Ascending aorta (tissue), 2 donors: ENCODE data around the gene OSBPL3. TPM values are rescaled to one million over a fixed set of nuclear protein-coding genes. Genes with fewer than 3 reads are reported as not detected.

ENCODE experiments used
- DNase-seq, 2 donors: peaks; one replicate each; pipeline ENCODE4 v3.0.0-alpha.2; 2019; ENCODE audit warnings: low spot score in 2 of 2
- H3K27ac ChIP-seq, 2 donors: fragments of 200-600 bp; sonication (generic); one replicate each; pipeline ENCODE4 v1.5.1; 2016 to 2017; ENCODE audit warnings: mild to moderate bottlenecking in 1 of 2
- H3K27me3 ChIP-seq: fragments of 200-600 bp; sonication (generic); one replicate; pipeline ENCODE4 v1.5.1; 2017
- H3K36me3 ChIP-seq, 2 donors: fragments of 200-600 bp; sonication (generic); one replicate each; pipeline ENCODE4 v1.5.1; 2016
- H3K4me1 ChIP-seq, 2 donors: fragments of 200-600 bp; sonication (generic); one replicate each; pipeline ENCODE4 v1.5.1; 2016 to 2017; ENCODE audit warnings: mild to moderate bottlenecking in 1 of 2
- H3K4me3 ChIP-seq, 2 donors: fragments of 200-600 bp; sonication (generic); one replicate each; pipeline ENCODE4 v1.5.1; 2016 to 2017; ENCODE audit warnings: mild to moderate bottlenecking in 1 of 2
- H3K9me3 ChIP-seq, 2 donors: fragments of 200-600 bp; sonication (generic); one replicate each; pipeline ENCODE4 v1.5.1; 2016
- intact Hi-C: fragments of 100-400 bp; cut with DNase I; formaldehyde crosslinking; loops from one replicate; pipeline ENCODE4 v1.15.1; 2023
- total RNA-seq: library from RNA; depleted of rRNA; stranded (reverse); fragments of >200 nt; gene quantifications from one replicate; pipeline ENCODE4 v1.1.0, GENCODE V29; 2016
- TF ChIP-seq, protein P1 (sequence below), 3 experiments: fragments of 200-600 bp in 2 of 3; fragments of 450-650 bp in 1 of 3; sonication (generic) in 2 of 3; IDR thresholded peaks; one replicate each; pipeline ENCODE4 v1.5.1; 2016 to 2019; ENCODE audit warnings: antibody characterized with exemption in 3 of 3, mild to moderate bottlenecking in 1 of 3, moderate library complexity in 1 of 3

The OSBPL3 gene
- total RNA-seq, 1 donor from 2014 or later, result 0.96 TPM

DNA sequence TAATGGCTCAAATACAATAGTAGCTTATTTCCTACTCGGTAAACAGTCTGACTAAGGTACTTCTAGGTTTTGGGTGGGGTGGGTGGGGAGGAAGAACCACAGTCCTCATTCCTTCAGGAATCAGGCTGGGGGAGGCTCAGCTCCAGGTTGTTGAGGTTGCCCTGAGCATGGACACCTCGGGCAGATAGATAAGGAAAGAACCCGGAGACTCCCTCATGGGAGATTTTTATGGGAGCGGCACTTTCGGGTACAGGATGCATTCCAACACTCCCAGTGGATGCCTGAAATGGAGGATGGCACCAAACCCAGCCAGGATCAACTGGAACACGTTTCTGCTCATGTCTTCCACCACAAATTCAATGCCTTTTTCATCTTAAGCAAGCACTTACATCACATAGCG is 217.2 kb downstream of the OSBPL3 start:
- no peak for DNase-seq
- no peaks in the 10 kb centered on the region for H3K9me3 ChIP-seq
- intact Hi-C loops, result no loop called here
- no peaks in the 10 kb centered on the region for H3K36me3 ChIP-seq
- peaks cover 0 to 4% of the 10 kb centered on the region in 2 donors for H3K4me1 ChIP-seq
- no peak overlapping the region for H3K27ac ChIP-seq
- H3K4me3 ChIP-seq, result no peak overlapping the region
- no peaks in the 10 kb centered on the region for H3K27me3 ChIP-seq
- TF ChIP-seq, protein P1, sequence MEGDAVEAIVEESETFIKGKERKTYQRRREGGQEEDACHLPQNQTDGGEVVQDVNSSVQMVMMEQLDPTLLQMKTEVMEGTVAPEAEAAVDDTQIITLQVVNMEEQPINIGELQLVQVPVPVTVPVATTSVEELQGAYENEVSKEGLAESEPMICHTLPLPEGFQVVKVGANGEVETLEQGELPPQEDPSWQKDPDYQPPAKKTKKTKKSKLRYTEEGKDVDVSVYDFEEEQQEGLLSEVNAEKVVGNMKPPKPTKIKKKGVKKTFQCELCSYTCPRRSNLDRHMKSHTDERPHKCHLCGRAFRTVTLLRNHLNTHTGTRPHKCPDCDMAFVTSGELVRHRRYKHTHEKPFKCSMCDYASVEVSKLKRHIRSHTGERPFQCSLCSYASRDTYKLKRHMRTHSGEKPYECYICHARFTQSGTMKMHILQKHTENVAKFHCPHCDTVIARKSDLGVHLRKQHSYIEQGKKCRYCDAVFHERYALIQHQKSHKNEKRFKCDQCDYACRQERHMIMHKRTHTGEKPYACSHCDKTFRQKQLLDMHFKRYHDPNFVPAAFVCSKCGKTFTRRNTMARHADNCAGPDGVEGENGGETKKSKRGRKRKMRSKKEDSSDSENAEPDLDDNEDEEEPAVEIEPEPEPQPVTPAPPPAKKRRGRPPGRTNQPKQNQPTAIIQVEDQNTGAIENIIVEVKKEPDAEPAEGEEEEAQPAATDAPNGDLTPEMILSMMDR (IDR thresholded peaks at IDR 0.05), result no peak

DNA sequence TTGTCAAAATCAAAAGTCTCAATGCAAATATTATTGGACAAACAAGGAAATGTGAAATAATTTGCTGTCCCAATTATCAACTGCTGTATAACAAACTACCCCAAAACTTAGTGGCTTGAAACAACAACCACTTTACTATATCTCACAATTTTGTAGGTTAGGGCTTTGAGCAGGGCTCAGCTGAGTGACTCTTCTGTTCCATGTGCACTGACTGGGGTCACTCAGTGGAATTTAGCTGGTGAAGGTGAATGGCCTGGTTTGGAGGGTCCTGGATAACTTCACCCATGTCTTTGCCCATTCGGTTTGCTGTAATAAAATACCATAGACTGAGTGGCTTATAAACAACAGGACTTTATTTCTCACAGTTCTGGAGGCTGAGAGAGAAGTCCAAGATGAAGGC is 219.0 kb downstream of the OSBPL3 start:
- DNase-seq, result no peak
- H3K36me3 ChIP-seq, result no peaks in the 10 kb centered on the region
- peaks cover 0 to 4% of the 10 kb centered on the region in 2 donors for H3K4me1 ChIP-seq
- H3K4me3 ChIP-seq, result no peak overlapping the region
- H3K9me3 ChIP-seq, result no peaks in the 10 kb centered on the region
- TF ChIP-seq, protein P1 (IDR thresholded peaks at IDR 0.05), result no peak
- H3K27ac ChIP-seq, result no peak overlapping the region
- no peaks in the 10 kb centered on the region for H3K27me3 ChIP-seq
- intact Hi-C loops, result no loop called here

DNA sequence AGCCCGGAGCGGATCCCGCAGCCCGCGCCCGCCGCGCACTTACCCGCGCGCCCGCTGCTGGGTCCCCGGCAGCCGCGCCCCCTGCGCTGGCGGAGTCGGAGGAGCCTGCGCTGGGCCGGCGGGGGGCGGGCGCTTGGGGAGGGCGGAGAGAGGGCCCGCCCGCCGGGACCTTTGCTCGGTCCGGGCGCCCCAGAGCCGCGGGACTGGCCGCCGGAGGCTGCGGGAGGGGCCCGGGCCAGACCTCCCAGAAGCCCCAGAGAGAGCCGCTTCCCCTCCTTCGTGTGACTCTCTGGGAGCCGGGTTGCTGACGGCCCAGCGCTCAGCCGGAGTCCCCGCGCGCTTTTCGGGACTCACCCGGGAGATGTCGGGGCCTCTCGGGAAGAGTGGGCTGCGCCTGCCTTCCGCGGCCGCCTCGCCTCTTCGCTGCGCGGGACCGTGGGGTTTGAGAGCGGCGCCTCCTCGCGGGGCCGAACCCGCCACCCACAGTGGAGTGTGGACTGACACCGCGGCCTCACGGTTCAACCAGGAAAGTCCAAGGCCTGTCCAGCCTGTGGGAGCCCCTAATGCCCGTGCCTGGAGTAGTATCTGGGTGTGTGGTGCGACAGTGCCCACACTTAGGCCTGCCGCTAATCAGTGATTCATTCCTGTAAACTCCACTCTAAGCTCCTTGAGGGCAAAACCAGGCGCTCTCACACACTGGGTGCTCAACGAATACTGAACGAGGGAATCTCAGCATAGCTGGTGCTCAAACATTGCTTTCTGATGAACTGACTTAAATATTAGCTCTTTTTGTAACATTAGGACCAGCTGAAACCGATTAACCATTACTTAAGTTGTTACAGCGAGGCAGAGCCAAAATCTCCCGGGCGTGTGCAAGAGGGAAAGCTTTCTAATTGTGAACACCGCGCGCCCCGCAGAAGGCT is 222.4 kb downstream of the OSBPL3 start, which contains the start of gene GSDME:
Gene GSDME, minus strand, starts transcription at position 112 of the 923 bp plus-strand sequence. CDS start 7,690 bp downstream, outside the sequence.
- no peaks in the 10 kb centered on the region for H3K27me3 ChIP-seq
- H3K4me3 ChIP-seq, result peak within 1 kb of the TSS; percentile 78 to 85
- no peaks in the 10 kb centered on the region for H3K9me3 ChIP-seq
- intact Hi-C loops, result loop anchor here (2.0 to 5.0 kb wide), 3 partner anchors 183 to 420 kb away; partner anchors contain the start of gene OSBPL3
- peak in 1 of 2 donors; percentile 80 for DNase-seq
- TF ChIP-seq, protein P1 (IDR thresholded peaks at IDR 0.05), result peak in 1 of 3 experiments; percentile 8
- H3K36me3 ChIP-seq, result no peaks in the 10 kb centered on the region
- H3K4me1 ChIP-seq, result peaks cover 0 to 4% of the 10 kb centered on the region in 2 donors
- peak within 1 kb of the TSS; percentile 94 to 95 for H3K27ac ChIP-seq

DNA sequence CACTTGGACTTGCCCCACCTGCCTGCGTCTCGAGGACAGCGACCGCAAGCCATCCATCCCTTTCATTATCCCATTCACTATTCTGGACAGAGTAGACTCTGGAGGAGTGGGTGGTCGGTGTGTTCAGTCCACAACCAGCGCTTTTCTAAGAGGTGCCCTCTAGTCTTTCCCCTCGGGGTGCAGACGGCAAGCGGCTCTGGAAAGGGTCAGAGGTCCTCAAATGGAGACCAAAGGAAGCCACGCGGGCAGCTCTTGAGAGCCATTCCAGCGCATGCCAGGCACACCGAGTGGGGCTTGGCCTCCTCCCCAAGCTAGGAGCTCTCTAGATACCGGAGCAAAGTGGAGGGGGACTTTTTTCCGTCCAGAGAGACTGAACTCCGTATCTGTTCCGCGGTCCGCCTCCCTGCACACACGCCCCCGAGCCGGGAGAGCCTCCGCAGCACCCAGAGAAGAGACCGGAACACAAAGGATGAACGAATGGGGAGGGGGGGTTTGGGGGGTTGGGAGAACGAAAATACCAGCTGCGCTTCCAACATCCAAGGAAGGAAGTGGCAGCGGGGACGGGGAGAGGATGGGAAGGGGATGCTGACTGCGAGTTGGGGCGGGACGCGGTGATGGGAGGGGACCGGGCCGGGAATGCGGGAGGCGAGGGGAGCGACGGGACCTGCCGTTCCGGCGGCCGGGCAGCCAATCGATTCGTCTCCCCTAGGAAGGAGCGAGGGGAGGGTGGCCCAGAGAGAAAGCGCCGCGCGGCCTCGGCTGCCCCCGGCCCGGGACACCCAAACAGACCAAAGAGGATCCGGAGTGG is 223.2 kb downstream of the OSBPL3 start:
- DNase-seq, result no peak
- TF ChIP-seq, protein P1 (IDR thresholded peaks at IDR 0.05), result no peak
- H3K4me3 ChIP-seq, result peak overlapping the region; percentile 78 to 85
- H3K9me3 ChIP-seq, result no peaks in the 10 kb centered on the region
- H3K27me3 ChIP-seq, result no peaks in the 10 kb centered on the region
- peaks cover 0 to 4% of the 10 kb centered on the region in 2 donors for H3K4me1 ChIP-seq
- H3K36me3 ChIP-seq, result no peaks in the 10 kb centered on the region
- intact Hi-C loops, result loop anchor here (2.0 to 5.0 kb wide), 2 partner anchors 182 to 421 kb away; no protein-coding TSS in a partner anchor
- H3K27ac ChIP-seq, result peak overlapping the region; percentile 94 to 95
